Measurements from ENCODE around the gene HLA-A.
"Not testable (repeated sequence)": the region's sequence is repeated elsewhere in the genome, so short reads cannot be mapped to it uniquely, and the experiment has no call there.

HLA-A gene

DNA sequence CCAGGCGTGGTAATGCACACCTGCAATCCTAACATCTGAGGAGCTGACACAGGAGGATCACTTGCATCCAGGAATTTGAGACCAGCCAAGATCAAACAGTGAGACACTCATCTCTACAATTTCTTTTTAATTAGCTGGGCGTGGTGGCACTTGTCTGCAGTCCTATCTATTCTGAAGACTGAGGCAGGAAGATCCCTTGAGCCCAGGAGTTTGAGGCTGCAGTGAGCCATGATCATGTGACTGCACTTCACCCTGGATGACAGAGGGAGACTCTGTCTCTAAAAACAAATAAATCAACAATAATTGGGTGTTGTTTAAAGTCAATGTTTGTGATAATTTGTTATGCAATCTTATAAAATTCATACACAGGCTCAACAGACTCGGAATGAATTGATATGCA lies 18.0 kb upstream of the HLA-A start:
- Mint-ChIP-seq H3K27ac (ENCODE audit: low read depth) (no peak overlapping the region), H3K4me3 (peak overlapping the region; percentile 42), H3K27me3 (no peaks in the 10 kb centered on the region), H3K4me1 (peaks cover 34% of the 10 kb centered on the region), H3K9me3 (no peaks in the 10 kb centered on the region), H3K36me3 (ENCODE audit: insufficient read depth) (peaks cover 13% of the 10 kb centered on the region)
- no peak for DNase-seq (ENCODE audit: low spot score in 2 of 2)
- no peak for ATAC-seq (replicated peaks; ENCODE audit: extremely low read depth, poor library complexity, severe bottlenecking)

DNA sequence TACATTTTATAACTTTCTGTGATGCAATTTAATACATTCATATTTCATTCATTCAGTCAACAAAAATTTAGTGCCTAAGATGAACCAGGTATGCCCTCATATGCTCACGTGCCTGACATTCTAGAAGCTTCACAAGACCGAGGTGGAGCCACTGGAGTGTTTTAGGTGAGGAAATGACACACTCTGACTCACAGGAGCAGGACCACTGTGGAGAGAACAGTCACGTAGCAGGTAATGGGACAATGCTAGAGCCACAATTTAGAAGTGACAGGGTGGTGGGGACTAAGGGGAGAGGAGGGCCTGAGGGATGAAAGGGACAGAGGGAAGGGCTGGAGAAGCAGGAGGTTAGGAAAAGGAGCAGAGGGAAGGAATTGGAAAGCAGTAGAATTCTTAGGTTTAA lies 17.6 kb upstream of the HLA-A start:
- Mint-ChIP-seq H3K36me3 (ENCODE audit: insufficient read depth) (peaks cover 13% of the 10 kb centered on the region), H3K27me3 (no peaks in the 10 kb centered on the region), H3K4me3 (peak overlapping the region; percentile 42), H3K27ac (ENCODE audit: low read depth) (no peak overlapping the region), H3K9me3 (no peaks in the 10 kb centered on the region), H3K4me1 (peaks cover 39% of the 10 kb centered on the region)
- no peak for DNase-seq (ENCODE audit: low spot score in 2 of 2)
- ATAC-seq (replicated peaks; ENCODE audit: extremely low read depth, poor library complexity, severe bottlenecking) = no peak

DNA sequence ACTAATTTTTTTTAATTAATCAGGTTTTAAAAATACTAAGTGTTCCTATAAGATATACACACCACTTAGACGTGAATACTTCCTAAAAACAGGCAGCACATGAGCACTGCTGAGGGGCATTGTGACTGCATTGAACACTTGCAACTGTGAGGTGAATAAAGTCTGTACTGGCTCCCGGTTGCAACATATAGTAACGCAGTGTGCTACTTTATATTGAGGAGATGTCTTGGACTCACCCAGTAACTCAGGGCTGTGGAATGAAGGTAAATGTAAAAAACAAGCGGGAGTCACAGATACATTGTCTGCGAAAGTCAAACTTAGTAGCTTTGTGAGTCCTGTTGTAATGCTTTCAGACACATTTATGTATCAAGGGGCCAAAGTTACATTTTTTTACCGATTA lies 17.0 kb upstream of the HLA-A start:
- H3K27me3 Mint-ChIP-seq = no peaks in the 10 kb centered on the region
- DNase-seq (ENCODE audit: low spot score in 2 of 2) (no peak), ATAC-seq (replicated peaks; ENCODE audit: extremely low read depth, poor library complexity, severe bottlenecking) (no peak)
- H3K4me3 Mint-ChIP-seq = peak overlapping the region; percentile 86
- H3K36me3 Mint-ChIP-seq (ENCODE audit: insufficient read depth) = peaks cover 13% of the 10 kb centered on the region
- H3K4me1 Mint-ChIP-seq = peaks cover 42% of the 10 kb centered on the region
- H3K9me3 Mint-ChIP-seq = no peaks in the 10 kb centered on the region
- H3K27ac Mint-ChIP-seq (ENCODE audit: low read depth) = peak overlapping the region; percentile 96

DNA sequence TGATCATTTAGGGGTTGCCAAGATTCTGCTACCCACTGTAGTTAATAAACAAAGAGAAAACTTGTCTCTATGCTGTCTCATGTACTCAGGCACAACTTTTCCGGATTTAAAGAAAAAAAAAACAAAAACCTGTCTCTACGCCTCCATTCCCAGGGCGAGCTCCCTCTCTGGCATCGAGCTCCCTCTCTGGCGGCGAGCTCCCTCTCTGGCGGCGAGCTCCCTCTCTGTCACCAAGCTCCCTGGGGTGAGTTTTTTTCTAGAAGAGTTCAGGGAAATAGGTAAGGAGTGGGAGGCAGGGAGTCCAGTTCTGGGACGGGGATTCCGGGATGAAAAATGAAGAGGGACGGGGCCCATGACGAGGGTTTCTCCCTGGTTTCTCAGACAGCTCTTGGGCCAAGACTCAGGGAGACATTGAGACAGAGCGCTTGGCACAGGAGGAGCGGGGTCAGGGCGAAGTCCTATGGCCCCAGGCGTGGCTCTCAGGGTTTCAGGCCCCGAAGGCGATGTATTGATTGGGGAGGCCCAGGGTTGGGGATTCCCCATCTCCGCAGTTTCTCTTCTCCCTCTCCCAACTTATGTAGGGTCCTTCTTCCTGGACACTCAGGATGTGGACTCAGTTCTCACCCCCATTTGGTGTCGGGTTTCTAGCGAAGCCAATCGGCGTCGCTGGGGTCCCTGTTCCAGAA lies 16.5 kb upstream of the HLA-A start:
- H3K4me1 Mint-ChIP-seq = peaks cover 42% of the 10 kb centered on the region

DNA sequence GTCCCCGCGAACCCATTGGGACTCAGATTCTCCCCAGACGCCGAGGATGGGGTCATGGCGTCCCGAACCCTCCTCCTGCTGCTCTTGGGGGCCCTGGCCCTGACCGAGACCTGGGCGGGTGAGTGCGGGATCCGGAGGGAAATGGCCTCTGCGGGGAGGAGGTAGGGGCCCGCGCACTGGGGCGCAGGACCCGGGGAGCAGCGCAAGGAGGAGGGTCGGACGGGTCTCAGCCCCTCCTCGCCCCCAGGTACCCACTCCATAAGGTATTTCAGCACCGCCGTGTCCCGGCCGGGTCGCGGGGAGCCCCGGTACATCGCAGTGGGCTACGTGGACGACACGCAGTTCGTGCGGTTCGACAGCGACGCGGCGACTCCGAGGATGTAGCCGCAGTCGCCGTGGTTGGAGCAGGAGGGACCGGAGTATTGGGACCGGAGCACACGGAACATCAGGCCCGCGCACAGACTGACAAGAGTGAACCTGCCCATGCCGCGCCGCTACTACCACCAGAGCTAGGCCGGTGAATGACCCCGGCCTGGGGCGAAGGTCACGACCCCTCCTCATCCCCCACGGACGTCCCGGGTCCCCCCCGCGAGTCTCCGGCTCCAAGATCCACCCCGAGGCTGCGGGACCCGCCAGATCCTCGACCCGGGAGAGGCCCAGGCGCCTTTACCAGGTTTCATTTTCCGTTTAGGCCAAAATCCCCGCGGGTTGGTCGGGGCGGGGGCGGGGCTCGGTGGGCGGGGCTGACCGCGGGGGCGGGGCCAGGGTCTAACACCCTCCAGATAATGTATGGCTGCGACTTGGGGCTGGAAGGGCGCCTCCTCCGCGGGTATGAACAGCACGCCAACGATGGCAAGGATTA lies 15.7 kb upstream of the HLA-A start:
- ATAC-seq (replicated peaks; ENCODE audit: extremely low read depth, poor library complexity, severe bottlenecking) (peak; percentile 89), DNase-seq (ENCODE audit: low spot score in 2 of 2) (peak; percentile 67 to 74)
- Mint-ChIP-seq H3K36me3 (ENCODE audit: insufficient read depth) (peaks cover 13% of the 10 kb centered on the region), H3K4me1 (peaks cover 42% of the 10 kb centered on the region), H3K27me3 (no peaks in the 10 kb centered on the region), H3K27ac (ENCODE audit: low read depth) (peak overlapping the region; percentile 96), H3K9me3 (no peaks in the 10 kb centered on the region), H3K4me3 (peak overlapping the region; percentile 86)

More for the DNA sequence above, 16.5 kb upstream of the HLA-A start:
- peaks cover 13% of the 10 kb centered on the region for H3K36me3 Mint-ChIP-seq (ENCODE audit: insufficient read depth)
- DNase-seq (ENCODE audit: low spot score in 2 of 2) (no peak), ATAC-seq (replicated peaks; ENCODE audit: extremely low read depth, poor library complexity, severe bottlenecking) (no peak)
- H3K27ac Mint-ChIP-seq (ENCODE audit: low read depth) = peak overlapping the region; percentile 96
- H3K27me3 Mint-ChIP-seq = no peaks in the 10 kb centered on the region
- no peaks in the 10 kb centered on the region for H3K9me3 Mint-ChIP-seq
- H3K4me3 Mint-ChIP-seq = peak overlapping the region; percentile 86

DNA sequence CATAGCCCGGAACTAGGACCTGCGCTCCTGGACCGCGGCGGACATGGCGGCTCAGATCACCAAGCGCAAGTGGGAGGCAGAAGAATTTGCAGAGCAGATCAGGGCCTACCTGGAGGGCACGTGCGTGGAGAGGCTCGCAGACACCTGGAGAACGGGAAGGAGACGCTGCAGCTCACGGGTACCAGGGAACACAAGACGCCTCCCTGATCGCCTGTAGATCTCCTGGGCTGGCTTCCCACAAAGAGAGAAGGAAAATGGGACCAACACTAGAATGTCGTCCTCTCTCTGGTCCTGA lies 15.1 kb upstream of the HLA-A start:
- Mint-ChIP-seq H3K36me3 (ENCODE audit: insufficient read depth) (peaks cover 13% of the 10 kb centered on the region), H3K27ac (ENCODE audit: low read depth) (peak overlapping the region; percentile 96), H3K9me3 (no peaks in the 10 kb centered on the region), H3K4me1 (peaks cover 42% of the 10 kb centered on the region), H3K27me3 (no peaks in the 10 kb centered on the region), H3K4me3 (peak overlapping the region; percentile 86)
- DNase-seq (ENCODE audit: low spot score in 2 of 2) (no peak), ATAC-seq (replicated peaks; ENCODE audit: extremely low read depth, poor library complexity, severe bottlenecking) (no peak)

DNA sequence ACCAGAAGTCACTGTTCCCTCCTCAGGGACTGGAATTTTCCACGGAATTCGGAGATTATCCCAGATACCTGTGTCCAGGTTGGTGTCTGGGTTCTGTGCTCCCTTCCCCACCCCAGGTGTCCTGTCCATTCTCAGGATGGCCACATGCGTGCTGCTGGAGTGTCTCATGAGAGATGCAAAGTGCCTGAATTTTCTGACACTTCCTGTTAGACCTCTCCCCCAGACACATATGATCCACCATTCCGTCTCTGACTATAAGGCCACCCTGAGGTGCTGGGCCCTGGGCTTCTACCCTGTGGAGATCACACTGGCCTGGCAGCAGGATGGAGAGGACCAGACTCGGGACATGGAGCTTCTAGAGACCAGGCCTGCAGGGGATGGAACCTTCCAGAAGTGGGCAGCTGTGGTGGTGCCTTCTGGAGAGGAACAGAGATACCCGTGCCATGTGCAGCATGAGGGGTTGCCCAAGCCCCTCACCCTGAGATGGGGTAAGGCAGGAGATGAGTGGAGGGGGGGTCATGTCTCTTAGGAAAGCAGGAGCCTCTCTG lies 14.4 kb upstream of the HLA-A start:
- no peak overlapping the region for H3K27ac Mint-ChIP-seq (ENCODE audit: low read depth)
- H3K36me3 Mint-ChIP-seq (ENCODE audit: insufficient read depth) = peaks cover 13% of the 10 kb centered on the region
- H3K27me3 Mint-ChIP-seq = no peaks in the 10 kb centered on the region
- peaks cover 42% of the 10 kb centered on the region for H3K4me1 Mint-ChIP-seq
- DNase-seq (ENCODE audit: low spot score in 2 of 2) (no peak), ATAC-seq (replicated peaks; ENCODE audit: extremely low read depth, poor library complexity, severe bottlenecking) (no peak)
- H3K9me3 Mint-ChIP-seq = no peaks in the 10 kb centered on the region
- H3K4me3 Mint-ChIP-seq = peak overlapping the region; percentile 86

DNA sequence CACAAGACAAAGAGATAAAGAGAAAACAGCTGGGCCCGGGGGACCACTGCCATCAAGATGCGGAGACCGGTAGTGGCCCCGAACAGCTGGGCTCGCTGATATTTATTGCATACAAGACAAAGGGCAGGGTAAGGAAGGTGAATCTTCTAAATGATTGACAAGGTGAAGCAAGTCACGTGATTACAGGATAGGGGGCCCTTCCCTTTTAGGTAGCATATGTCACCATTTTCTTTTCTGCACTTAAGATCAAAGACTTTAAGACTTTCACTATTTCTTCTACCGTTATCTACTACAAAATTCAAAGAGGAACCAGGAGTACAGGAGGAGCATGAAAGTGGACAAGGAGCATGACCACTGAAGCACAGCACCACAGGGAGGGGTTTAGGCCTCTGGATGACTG lies 12.3 kb upstream of the HLA-A start:
- not testable (repeated sequence) for DNase-seq (ENCODE audit: low spot score in 2 of 2); H3K27ac Mint-ChIP-seq (ENCODE audit: low read depth); H3K9me3 Mint-ChIP-seq; H3K4me3 Mint-ChIP-seq; H3K27me3 Mint-ChIP-seq; ATAC-seq (replicated peaks; ENCODE audit: extremely low read depth, poor library complexity, severe bottlenecking)
- peaks cover 36% of the 10 kb centered on the region for H3K4me1 Mint-ChIP-seq
- H3K36me3 Mint-ChIP-seq (ENCODE audit: insufficient read depth) = peaks cover 13% of the 10 kb centered on the region

DNA sequence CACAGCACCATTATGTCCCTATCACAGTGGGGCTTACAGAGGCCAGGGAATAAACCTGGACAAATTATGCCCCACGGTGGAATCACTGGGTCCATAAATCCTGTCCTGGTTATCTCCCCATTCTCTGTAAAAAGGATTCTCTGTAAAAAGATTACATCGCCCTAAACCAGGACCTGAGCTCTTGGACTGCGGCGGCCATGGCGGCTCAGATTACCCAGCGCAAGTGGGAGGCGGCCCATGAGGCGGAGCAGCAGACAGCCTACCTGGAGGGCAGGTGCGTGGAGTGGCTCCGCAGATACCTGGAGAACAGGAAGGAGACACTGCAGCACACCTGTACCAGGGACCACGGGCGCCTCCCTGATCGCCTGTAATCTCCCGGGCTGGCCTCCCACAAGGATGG lies 8.4 kb upstream of the HLA-A start:
- no peak overlapping the region for H3K4me3 Mint-ChIP-seq
- DNase-seq (ENCODE audit: low spot score in 2 of 2) (no peak), ATAC-seq (replicated peaks; ENCODE audit: extremely low read depth, poor library complexity, severe bottlenecking) (no peak)
- peaks cover 11% of the 10 kb centered on the region for H3K4me1 Mint-ChIP-seq
- no peaks in the 10 kb centered on the region for H3K9me3 Mint-ChIP-seq
- no peak overlapping the region for H3K27ac Mint-ChIP-seq (ENCODE audit: low read depth)
- H3K36me3 Mint-ChIP-seq (ENCODE audit: insufficient read depth) = no peaks in the 10 kb centered on the region
- H3K27me3 Mint-ChIP-seq = no peaks in the 10 kb centered on the region

DNA sequence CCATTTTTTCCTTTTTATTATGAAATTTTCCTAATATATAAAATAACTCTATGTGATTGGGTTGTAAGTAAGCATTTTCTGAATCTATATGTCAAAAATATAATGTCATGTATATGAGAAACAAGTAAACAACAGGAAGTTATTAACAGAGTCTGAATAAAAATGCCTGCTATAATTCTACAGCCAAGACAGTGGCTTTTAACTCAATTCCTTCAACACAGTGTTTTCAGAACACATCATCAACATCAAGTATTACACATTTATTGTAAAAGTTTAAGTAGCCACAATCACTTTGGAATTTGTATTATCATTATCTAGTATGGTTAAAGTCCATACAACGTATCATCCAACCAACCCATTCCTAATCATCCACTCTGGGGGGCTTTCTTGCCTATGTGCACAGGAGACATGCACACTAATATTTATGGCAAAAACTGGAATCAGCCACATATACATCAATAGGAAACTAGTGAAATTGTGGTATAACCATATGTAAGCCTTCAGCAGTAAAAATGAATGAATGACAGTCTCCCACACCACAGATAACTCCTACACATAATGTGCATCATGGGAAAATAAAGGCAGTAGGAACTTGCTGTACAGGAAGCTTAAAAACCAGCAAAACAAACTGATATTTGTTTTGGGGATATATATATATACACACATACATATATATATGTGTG lies 6.9 kb upstream of the HLA-A start:
- no peak for ATAC-seq (replicated peaks; ENCODE audit: extremely low read depth, poor library complexity, severe bottlenecking)
- Mint-ChIP-seq H3K4me1 (no peaks in the 10 kb centered on the region), H3K36me3 (ENCODE audit: insufficient read depth) (no peaks in the 10 kb centered on the region), H3K9me3 (no peaks in the 10 kb centered on the region), H3K27me3 (no peaks in the 10 kb centered on the region), H3K27ac (ENCODE audit: low read depth) (no peak overlapping the region), H3K4me3 (no peak overlapping the region)
- DNase-seq (ENCODE audit: low spot score in 2 of 2) = no peak

DNA sequence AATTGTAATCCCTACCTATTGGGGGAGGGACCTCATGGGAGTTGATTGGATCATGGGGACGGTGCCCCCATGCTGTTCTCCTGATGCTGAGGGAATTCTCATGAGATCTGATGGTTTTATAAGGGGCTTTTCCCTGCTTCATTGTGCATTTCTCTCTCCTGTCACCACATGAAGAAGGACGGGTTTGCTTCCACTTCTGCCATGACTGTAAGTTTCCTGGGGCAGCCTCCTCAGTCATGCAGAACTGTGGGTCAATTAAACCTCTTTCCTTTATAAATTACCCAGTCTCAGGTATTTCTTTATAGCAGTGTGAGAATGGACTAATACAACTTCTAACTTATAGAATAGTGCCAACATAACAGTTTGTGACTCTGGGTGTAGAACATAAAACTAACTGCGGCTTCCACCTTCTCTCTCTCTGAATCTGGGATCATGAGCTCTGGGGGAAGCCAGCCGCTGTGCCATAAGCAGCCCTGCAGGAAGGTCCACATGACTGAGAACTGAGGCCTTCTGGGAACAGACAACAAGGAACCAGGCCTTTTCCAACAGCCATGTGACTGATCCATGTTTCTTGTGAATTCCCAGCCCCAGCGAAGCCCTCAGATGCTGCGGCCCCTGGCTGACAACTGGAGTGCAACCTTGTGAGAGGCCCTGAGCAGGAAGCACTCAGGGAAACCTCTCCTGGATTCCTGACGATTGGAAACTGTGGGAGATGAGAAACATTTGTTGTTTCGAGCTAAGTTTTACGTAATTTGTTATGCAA lies 3.4 kb upstream of the HLA-A start:
- Mint-ChIP-seq H3K9me3 (no peaks in the 10 kb centered on the region), H3K27me3 (no peaks in the 10 kb centered on the region), H3K27ac (ENCODE audit: low read depth) (no peak overlapping the region), H3K36me3 (ENCODE audit: insufficient read depth) (peaks cover 28% of the 10 kb centered on the region), H3K4me3 (no peak overlapping the region), H3K4me1 (peaks cover 18% of the 10 kb centered on the region)
- DNase-seq (ENCODE audit: low spot score in 2 of 2) (no peak), ATAC-seq (replicated peaks; ENCODE audit: extremely low read depth, poor library complexity, severe bottlenecking) (no peak)

DNA sequence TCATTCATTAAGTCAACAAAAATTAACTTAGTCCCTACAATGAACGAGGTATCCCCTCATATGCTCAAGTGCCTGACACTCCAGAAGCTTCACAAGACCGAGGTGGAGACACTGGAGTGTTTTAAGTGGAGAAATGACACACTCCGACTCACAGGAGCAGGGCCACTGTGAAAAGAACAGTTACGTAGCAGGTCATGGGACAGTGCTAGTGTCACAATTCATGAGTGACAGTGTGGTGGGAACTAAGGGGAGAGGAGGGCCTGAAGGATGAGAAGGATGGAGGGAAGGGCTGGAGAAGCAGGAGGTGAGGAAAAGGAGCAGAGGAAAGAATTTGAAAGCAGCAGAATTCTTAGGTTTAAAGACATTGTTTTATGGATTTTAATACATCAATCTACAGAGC lies 1.3 kb upstream of the HLA-A start:
- Mint-ChIP-seq H3K27ac (ENCODE audit: low read depth) (peak overlapping the region; percentile 100), H3K27me3 (no peaks in the 10 kb centered on the region), H3K9me3 (no peaks in the 10 kb centered on the region), H3K4me1 (peaks cover 36% of the 10 kb centered on the region), H3K4me3 (peak overlapping the region; percentile 95), H3K36me3 (ENCODE audit: insufficient read depth) (peaks cover 48% of the 10 kb centered on the region)
- no peak for DNase-seq (ENCODE audit: low spot score in 2 of 2)
- ATAC-seq (replicated peaks; ENCODE audit: extremely low read depth, poor library complexity, severe bottlenecking) = no peak

Measured in central memory CD8-positive, alpha-beta T cell (primary cell).